ENCODE data around the gene EOLA1. TPM values are rescaled to one million over a fixed set of nuclear protein-coding genes. Genes with fewer than 3 reads are reported as not detected.
"Not testable (repeated sequence)": the region's sequence is repeated elsewhere in the genome, so short reads cannot be mapped to it uniquely, and the experiment has no call there.

EOLA1 gene
- total RNA-seq, 1 experiment from 2014 or later, result 7.9 TPM

- not testable (repeated sequence) for H3K4me1 ChIP-seq (ENCODE audit: insufficient read depth, low read length); H2AFZ ChIP-seq (ENCODE audit: low read length); H3K56ac ChIP-seq (ENCODE audit: insufficient read length, low read depth, low read length); H3K4me2 ChIP-seq (ENCODE audit: insufficient read depth, insufficient read length, low read length); H3K4me3 Mint-ChIP-seq; H3T11ph ChIP-seq (ENCODE audit: low read length); H3K14ac ChIP-seq (ENCODE audit: insufficient read depth, low read length); H3K27ac Mint-ChIP-seq; H3K23ac ChIP-seq (ENCODE audit: insufficient read length, low read depth, low read length); H2BK120ac ChIP-seq (ENCODE audit: low read depth, low read length, poor library complexity, severe bottlenecking); H2BK20ac ChIP-seq (ENCODE audit: low read depth, low read length, poor library complexity, severe bottlenecking); H3K18ac ChIP-seq (ENCODE audit: insufficient read length, low read depth, low read length); H3K36me3 Mint-ChIP-seq (ENCODE audit: insufficient read depth in 1 of 3, low read depth in 3 of 3); H3K79me1 ChIP-seq (ENCODE audit: insufficient read depth, low read depth, low read length, poor library complexity, severe bottlenecking); H4K5ac ChIP-seq (ENCODE audit: insufficient read length, low read depth, low read length); H2AK5ac ChIP-seq (ENCODE audit: insufficient read length, low read length); H3K9ac ChIP-seq (ENCODE audit: extremely low read depth, insufficient read length, low read length); H4K20me1 ChIP-seq (ENCODE audit: control insufficient read depth, insufficient read depth, insufficient read length); H2BK15ac ChIP-seq (ENCODE audit: low read depth, low read length); H2BK12ac ChIP-seq (ENCODE audit: insufficient read length, low read depth, low read length); H4K8ac ChIP-seq (replicated peaks; ENCODE audit: insufficient read length, low read depth, low read length); H3K27me3 Mint-ChIP-seq (ENCODE audit: low read depth); H2BK5ac ChIP-seq (ENCODE audit: insufficient read length, low read length); H3K27me3 ChIP-seq (ENCODE audit: insufficient read depth, low read length); H3K79me2 ChIP-seq (ENCODE audit: insufficient read depth, low read length); H3K23me2 ChIP-seq (ENCODE audit: insufficient read length, low read depth, low read length, poor library complexity, severe bottlenecking); H3K4ac ChIP-seq (ENCODE audit: low read depth, low read length); H3K27ac ChIP-seq (ENCODE audit: insufficient read length, low read depth, low read length); H4K91ac ChIP-seq (ENCODE audit: insufficient read length, low read depth, low read length); DNase-seq
- H3K9me3 Mint-ChIP-seq, result peaks cover 52 to 53% of the 10 kb centered on the region in 2 experiments
- H3K9me3 ChIP-seq (ENCODE audit: control insufficient read depth, low read depth, low read length), result peaks cover 17% of the 10 kb centered on the region
- WGBS (ENCODE audit: extremely low coverage, insufficient read length, low lambda C conversion rate), result no CpG with 5 or more reads among the region's 5 CpGs
- H3K4me1 Mint-ChIP-seq, result peaks cover 9 to 10% of the 10 kb centered on the region in 2 experiments; a peak in 3 of 4 replicates
Measured at GRCh38 chrX:149525903-149526302, 14.9 kb upstream of the EOLA1 start.

GRCh38 chrX:149526318-149527033 lies 14.3 kb upstream of the EOLA1 start:
- H2AK5ac ChIP-seq (ENCODE audit: insufficient read length, low read length); H4K20me1 ChIP-seq (ENCODE audit: control insufficient read depth, insufficient read depth, insufficient read length); H2BK5ac ChIP-seq (ENCODE audit: insufficient read length, low read length); H3K4me1 ChIP-seq (ENCODE audit: insufficient read depth, low read length); DNase-seq; H3K4ac ChIP-seq (ENCODE audit: low read depth, low read length); H3K23ac ChIP-seq (ENCODE audit: insufficient read length, low read depth, low read length); H2BK120ac ChIP-seq (ENCODE audit: low read depth, low read length, poor library complexity, severe bottlenecking); H3K79me1 ChIP-seq (ENCODE audit: insufficient read depth, low read depth, low read length, poor library complexity, severe bottlenecking); H3K9ac ChIP-seq (ENCODE audit: extremely low read depth, insufficient read length, low read length); H3K27ac ChIP-seq (ENCODE audit: insufficient read length, low read depth, low read length); H3K27me3 Mint-ChIP-seq (ENCODE audit: low read depth); H3K79me2 ChIP-seq (ENCODE audit: insufficient read depth, low read length); H3K14ac ChIP-seq (ENCODE audit: insufficient read depth, low read length); H4K5ac ChIP-seq (ENCODE audit: insufficient read length, low read depth, low read length); H2AFZ ChIP-seq (ENCODE audit: low read length); H3K36me3 Mint-ChIP-seq (ENCODE audit: insufficient read depth in 1 of 3, low read depth in 3 of 3); H3K27ac Mint-ChIP-seq; H3K56ac ChIP-seq (ENCODE audit: insufficient read length, low read depth, low read length); H3K4me2 ChIP-seq (ENCODE audit: insufficient read depth, insufficient read length, low read length); H2BK12ac ChIP-seq (ENCODE audit: insufficient read length, low read depth, low read length); H2BK20ac ChIP-seq (ENCODE audit: low read depth, low read length, poor library complexity, severe bottlenecking); H3K4me3 Mint-ChIP-seq; H3K23me2 ChIP-seq (ENCODE audit: insufficient read length, low read depth, low read length, poor library complexity, severe bottlenecking); H4K8ac ChIP-seq (replicated peaks; ENCODE audit: insufficient read length, low read depth, low read length); H3K27me3 ChIP-seq (ENCODE audit: insufficient read depth, low read length); H4K91ac ChIP-seq (ENCODE audit: insufficient read length, low read depth, low read length); H3T11ph ChIP-seq (ENCODE audit: low read length); H2BK15ac ChIP-seq (ENCODE audit: low read depth, low read length): not testable (repeated sequence)
- peak overlapping the region; percentile 48 for H3K18ac ChIP-seq (ENCODE audit: insufficient read length, low read depth, low read length)
- peaks cover 9 to 10% of the 10 kb centered on the region in 2 experiments; a peak in 3 of 4 replicates for H3K4me1 Mint-ChIP-seq
- peaks cover 55 to 56% of the 10 kb centered on the region in 2 experiments for H3K9me3 Mint-ChIP-seq
- WGBS (ENCODE audit: extremely low coverage, insufficient read length, low lambda C conversion rate), result no CpG with 5 or more reads among the region's 13 CpGs
- H3K9me3 ChIP-seq (ENCODE audit: control insufficient read depth, low read depth, low read length), result peaks cover 23% of the 10 kb centered on the region

Measured in H9 (cell line).